NCI-H1436 treated with DMSO at 0.1 percent for 48 hours (cell line): Measurements from ENCODE around the gene ZBTB37.
A peak's percentile ranks its signal among the peaks of the same experiment; 100 is the strongest.
"Not testable (repeated sequence)": the region's sequence is repeated elsewhere in the genome, so short reads cannot be mapped to it uniquely, and the experiment has no call there.

Experiments used
- DNase-seq: peaks from one replicate; lab custom pipeline; 2025; lab: John Stamatoyannopoulos, UW

ZBTB37 gene

DNA sequence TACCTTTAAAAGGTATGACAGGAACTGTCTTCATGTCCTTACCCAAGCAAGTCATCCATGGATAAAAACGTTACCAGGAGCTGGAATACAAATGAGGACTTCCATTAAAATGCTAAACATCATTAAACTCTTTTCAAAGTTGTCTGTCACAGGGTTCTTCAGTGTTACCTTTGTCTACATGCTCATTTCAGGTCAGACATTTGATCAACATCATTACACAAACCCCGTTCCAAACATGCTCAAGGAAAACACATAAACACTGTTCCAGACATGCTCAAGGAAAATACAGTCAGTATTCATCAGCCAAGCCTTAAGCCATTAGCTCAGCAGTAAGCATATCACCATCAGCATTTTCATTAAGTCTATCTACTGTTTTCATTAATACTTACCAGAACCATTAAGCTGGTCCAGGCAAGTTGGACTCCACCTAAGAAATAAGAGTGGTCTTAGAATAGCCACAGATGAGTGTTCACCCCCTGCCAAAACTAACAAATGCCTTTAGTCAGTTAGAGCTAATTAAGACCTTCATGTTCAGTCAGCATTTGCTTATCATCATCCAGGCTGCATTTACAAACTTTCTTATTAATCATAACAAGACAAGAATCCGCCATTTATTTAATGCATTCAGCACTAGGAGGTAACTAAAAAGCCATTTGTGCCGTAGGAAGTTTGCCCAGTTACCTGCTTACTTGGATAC lies 2.6 kb upstream of the ZBTB37 start:
- DNase-seq, result no peak

DNA sequence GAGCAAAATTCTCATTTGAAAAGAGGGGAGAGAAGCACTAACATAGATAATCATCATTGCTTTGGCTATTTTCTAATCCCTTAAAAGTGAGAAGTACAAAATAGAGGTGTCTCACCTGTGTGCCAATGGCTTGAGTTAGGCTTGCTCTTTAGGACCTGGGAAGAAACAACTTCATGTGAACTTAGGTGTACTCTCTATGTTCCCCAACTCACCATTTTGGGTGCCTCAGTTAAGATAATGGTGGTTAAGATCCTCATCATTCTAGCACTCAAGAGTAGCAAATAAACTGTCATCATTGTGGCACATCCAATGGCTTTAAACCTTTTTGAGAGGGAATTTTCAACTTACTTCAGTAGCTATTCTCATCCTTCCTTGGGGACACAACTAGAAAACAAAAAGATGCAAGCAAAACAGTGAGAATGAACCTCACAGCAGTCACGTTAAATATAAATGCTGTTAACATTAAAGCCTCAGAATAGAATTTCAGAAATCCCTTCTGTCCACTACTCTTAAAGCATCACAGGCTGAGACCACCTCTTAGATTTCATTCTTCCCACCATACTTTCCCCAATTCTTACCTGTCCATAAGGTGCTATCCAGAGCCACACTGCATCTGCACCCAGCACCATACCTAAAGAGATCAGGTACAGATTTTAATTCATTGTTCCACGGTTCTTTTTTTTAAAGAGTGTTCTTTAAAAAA lies 1.6 kb upstream of the ZBTB37 start:
- no peak for DNase-seq

DNA sequence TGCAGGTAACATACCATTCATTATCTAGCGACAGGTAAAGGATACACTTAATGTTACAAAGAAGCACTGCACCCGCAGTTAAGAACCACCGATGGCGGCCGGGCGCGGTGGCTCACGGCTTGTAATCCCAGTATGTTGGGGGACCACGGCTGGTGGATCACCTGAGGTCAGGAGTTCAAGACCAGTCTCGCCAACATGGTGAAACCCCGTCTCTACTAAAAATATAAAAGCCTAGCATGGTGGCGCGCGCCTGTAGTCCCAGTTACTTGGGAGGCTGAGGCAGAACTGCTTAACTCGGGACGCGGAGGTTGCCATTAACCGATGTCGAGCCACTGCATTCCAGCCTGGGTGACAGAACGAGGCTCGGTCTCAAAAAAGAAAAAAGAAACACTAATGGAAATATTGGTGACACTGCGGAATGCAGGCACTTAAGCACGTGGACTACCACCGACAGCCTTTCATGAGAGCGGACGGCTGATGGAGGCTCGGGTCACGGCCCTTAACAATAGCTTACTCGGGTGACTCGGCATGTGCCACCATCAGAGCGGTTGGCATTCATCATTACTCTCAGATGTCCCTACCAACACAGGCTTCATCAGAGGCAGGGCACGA lies 933 bp upstream of the ZBTB37 start:
- DNase-seq, result no peak

DNA sequence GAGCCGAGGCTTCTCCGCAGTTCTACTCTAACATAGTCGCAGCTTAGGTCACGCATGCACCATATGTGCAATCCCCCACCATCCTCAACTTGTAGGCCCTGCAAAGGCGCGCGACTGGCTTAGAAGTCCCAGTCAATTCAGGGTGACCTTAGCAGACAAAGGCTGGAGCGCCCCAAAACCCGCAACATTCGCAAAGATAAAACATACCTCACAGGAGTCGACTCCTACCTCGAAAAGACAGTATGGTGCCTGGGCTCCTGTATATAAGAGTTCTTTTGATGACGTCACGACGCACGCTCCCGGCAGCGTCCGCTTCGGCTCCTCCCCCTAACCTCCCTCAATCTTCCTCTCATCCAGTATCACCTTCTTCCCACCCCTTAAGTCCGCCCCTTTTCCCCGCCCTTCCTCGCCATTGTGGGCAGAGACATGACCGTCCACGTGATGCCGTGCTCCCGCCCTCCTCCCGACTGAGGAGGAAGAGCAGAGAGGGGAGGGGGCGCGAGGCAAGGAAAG lies 371 bp upstream of the ZBTB37 start, which contains the start of gene GAS5:
Gene GAS5 (minus strand): TSS at position 237 of the 513 bp plus-strand sequence.
- DNase-seq, result peak; percentile 96

DNA sequence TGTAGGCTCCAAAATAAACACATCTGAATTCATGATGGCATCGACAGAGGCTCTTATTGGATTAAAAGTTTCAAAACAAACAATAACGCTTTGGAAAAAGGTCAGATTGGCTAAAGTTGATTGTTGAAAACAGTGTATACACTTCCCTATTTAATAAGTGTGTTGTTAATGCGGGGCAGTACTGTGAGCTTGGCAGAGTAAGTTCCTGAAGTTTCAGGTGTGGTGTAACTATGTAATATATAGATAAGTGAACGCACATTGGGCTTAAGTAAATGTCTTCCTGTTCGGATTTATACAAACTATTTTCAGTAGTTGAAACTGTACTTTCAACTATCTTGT lies 810 bp downstream of the ZBTB37 start:
- DNase-seq, result no peak

DNA sequence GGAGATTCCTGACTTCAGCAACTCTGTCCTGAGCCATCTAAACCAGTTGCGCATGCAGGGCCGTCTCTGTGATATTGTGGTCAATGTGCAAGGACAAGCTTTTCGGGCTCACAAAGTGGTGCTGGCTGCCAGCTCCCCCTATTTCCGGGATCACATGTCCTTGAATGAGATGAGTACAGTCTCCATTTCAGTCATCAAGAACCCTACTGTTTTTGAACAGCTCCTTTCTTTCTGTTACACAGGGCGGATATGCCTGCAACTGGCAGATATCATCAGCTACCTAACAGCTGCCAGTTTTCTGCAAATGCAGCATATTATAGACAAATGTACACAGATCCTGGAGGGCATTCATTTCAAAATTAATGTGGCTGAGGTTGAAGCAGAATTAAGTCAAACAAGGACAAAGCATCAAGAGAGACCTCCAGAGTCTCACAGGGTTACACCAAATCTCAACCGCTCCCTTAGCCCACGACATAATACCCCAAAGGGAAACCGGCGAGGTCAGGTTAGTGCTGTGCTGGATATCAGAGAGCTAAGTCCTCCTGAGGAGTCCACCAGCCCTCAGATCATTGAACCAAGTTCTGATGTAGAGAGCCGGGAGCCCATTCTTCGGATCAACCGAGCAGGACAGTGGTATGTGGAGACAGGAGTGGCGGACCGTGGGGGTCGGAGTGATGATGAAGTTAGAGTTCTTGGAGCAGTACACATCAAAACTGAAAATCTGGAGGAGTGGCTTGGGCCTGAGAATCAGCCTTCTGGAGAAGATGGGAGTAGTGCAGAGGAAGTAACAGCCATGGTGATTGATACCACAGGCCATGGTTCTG lies 2.3 kb downstream of the ZBTB37 start:
- no peak for DNase-seq

DNA sequence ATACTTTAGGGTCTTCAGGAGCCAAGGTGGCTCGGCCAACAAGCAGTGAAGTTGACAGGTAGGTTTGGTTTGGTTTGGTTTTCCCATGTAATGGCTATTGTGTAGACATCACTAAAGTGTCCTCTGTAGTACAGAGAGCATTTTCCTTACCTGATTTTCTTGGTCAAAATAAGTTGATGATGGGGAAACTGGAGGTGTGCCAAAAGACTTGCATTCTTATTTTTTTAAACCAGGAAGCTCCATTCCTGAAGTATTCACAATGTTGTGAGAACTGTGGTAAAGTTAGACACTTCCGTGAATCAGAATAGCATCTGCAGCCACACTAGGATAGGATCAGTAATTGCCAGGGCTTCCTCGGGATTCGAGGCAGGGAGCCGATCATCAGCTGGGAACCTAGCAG lies 2.9 kb downstream of the ZBTB37 start:
- DNase-seq, result no peak

DNA sequence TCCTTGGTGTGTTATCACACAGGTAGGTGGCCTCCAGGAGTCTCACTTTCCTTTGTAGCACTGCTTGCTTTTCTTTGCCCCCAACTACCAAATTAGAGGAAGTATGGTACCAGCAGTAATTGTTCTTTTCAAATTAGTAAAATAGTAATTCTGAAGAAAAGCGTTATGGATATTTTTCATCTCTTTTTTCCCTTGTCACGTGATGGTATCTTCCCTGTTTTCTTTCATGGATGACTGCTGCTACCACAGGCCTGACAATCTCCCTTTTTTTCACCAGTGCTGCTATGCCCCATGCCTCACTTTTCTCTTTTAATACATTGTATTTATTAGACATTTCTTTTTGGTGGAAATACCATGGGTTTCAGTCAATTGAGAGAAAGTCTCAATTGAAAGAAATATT lies 3.3 kb downstream of the ZBTB37 start:
- no peak for DNase-seq

DNA sequence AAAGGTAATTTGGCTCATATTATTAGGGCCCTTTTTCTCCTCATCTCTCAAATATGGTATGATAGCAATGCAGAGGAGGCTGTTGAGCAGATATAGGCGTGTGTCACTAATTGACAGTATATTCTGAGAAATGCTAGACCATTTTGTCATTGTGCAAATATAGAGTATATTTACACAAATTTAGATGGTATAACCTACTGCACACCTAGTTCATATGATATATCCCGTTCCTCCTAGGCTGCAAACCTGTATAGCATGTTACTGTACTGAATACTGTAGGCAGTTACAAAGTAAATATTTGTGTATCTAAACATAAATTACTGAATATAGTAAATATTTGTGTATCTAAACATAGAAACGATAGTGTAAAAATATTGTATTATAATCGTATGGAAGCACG lies 8.6 kb downstream of the ZBTB37 start:
- no peak for DNase-seq

DNA sequence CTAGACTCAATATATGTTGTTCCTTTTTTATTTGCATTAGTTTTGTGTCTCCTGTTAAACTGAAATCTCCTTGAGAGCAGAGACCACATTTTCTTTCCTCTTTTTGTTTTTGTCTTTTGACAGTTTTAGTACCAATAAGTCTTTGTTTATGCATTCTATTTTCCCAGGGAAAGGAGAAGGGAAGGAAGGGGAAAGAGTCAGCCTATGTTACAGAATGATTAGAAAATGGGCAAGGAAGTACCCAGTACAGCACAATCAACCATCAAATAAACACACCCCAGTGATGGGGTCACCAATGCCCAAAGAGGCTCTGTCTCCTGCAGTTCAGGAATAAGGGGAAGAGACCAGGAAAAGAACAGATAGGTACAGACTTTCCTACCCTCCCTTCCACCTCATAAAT lies 10.1 kb downstream of the ZBTB37 start:
- DNase-seq, result no peak

DNA sequence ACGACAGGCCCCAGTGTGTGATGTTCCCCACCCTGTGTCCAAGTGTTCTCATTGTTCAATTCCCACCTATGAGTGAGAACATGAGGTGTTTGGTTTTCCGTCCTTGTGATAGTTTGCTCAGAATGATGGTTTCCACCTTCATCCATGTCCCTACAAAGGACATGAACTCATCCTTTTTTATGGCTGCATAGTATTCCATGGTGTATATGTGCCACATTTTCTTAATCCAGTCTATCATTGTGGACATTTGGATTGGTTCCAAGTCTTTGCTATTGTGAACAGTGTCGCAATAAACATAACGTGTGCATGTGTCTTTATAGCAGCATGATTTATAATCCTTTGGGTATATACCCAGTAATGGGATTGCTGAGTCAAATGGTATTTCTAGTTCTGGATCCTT lies 12.9 kb downstream of the ZBTB37 start:
- not testable (repeated sequence) for DNase-seq

DNA sequence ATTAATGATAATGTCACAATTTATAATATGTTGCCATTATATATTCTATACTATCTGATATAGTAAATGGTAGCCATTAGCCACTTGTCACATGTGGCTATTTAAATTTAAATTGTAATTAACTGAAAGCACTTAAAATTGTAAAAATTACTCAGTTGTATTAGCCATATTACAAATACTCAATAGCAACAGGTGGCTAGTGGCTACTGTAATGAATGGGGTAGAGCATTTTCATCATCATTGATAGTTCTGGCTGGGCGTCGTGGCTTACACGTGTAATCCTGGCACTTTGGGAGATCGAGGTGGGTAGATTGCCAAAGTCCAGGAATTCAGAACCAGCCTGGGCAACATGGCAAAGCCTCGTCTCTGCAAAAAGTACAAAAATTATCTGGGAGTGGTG lies 16.5 kb downstream of the ZBTB37 start:
- DNase-seq, result no peak

DNA sequence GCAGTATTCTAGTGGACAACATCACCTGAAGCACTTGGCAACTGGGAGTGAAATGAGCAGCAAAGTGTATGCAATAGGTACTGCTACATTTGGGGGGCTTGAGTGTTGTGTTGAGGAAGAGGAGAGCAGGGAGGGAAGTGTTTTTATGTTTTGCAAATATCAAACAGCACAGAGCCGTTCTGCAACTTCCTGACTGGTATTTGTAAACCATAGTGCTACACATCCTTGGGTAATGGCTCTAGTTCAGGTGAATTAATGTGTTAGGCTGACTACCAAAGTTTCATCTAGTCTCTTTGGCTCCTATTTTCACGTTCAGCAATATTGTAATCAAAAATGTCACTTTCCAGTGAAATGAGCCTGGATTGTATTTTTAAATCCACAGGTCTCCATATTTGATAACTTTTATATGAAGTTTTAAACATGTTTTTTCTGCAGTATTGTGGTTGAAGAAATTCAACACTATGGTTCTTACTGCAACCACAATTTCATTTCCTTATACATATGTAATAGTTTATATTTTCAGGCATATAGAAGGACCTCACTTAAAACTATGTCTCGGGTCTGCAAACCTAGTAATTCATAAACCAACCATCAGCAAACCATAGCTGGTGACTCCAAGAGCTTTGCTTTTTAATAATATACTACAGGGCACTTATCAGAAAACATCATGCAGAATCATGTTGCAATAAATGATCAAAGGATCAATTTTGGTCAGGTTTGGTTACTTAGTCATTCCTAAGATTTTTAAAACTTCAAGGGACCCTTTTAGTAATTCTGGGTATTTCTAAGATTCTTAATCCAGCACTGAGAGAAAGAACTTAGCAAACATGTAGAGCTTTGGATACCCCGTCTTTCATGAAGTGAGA lies 18.8 kb downstream of the ZBTB37 start:
- DNase-seq, result no peak

DNA sequence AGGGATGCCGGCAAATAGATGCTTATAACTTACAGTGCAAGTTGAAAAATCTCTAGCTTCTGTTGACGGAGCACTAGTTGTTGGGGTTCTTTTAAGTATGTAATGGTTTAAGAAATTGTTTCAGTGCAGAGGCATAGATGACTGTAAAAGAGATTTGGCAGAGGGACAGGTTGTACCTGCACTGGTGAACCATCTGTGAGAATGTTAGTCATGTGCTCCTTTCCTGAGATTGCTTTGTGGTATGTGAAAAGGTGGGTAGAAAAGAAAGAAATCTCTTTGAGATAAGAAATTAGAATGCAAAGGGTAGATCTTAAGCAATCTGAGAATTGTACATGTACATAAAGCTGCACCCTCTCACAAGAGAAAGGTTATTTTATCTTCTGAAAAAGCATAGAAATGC lies 19.4 kb downstream of the ZBTB37 start:
- no peak for DNase-seq

DNA sequence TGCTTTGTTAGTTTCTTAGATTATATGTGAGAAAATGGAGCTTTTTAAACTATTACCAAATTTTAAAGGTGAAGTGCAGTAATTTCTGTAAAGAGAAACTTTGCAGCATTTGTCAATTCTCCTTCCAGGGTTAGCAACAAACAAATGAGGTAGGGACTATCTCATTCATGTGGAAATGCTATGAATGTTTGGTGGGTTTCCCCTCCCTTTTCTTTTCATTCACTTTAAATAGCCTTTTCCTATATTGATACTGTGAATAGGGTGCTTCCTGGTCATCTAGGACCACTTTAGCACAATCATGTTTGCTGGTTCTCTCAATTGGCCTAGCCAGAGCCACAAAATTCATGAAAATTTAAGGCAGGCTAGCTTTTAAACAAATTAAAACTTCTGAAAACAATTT lies 20.6 kb downstream of the ZBTB37 start:
- no peak for DNase-seq

DNA sequence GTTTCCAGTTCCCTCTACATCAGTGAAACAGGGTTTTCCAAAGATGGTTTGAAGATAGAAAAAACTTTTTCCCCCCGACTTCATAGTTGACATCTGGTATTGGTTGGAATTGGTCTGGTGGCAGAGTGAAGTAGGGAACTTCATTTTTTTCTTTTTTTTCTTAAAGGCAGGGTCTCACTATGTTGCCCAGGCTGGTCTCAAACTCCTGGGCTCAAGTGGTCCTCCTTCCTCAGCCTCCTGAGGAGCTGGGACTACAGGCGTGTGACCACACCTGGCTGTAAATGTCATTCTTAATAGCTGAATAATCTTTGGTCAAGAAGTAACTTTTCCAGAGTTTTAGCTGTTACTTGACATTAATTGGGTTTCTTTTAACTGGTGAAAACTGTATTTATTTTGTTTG lies 21.7 kb downstream of the ZBTB37 start:
- DNase-seq, result no peak

DNA sequence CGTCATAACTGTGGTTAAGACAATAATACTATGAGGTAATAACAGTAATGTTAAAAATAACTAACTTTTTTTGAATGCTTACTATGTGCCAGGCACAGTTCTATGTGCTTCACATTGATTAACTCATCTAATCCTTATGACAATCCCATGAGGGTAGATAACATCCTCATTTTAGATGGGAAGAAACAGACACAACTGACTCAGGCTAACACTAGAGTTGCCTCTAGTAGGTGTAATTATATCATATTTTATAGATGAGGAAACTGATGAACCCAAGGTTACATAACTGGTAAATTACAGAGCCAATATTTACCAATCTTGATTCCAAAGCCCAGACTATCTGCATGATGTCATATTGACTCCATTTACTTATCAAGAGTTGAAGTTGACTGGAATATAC lies 25.4 kb downstream of the ZBTB37 start:
- no peak for DNase-seq

DNA sequence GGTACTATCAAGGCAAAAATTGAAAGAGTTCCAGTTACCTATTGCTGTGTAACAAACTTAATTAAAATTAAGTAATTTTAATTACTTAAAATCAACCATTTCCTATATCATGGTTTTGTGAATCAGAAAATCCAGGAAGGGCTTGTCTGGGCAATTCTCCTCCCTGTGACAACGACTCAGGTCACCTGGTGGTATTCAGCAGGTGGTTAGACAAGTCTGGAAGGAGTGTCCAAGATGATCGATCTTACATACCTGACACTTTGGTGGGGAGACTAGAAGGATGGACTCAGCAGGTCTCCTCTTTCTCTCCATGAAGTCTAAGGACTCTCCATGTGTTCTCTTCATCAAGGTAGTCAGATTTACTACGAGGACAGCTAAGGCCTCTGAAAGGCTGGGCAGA lies 26.0 kb downstream of the ZBTB37 start:
- no peak for DNase-seq

DNA sequence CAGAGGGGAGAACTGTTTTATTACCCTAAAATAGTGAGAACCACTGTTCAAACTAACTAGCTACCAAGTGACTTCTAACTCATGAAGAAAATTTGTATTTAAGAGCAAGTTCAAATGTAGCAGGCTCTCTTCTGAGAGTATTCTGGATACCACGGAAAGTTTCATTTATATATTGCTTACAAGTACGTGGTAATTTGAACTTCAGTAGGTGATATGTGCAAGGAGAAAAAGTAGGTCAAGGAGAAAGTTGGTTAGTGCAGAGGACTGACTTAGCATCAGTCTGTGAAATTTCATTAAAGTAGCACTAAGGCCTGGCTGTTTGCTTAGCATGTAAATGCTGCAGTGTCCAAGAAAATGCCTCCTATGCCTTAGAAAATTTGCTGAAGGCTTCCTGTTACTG lies 32.2 kb downstream of the ZBTB37 start:
- no peak for DNase-seq

DNA sequence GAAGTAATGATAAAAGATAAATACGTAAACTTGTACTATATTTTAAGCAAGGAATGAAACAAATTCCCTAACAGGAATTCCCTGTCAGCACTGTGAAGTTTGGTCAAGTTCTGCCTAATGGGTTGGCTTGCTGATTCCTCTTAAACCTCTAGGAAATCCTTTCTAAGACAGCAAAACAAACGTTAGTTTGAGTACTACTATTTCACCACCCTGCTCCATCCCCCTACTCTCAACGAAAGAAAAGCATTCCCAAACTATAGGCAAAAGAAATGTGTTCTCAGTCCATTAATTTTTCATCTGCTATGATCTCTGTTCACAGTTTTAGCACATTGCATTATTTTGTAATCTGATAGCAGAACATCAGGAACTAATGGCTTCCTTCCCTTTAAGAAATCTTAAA lies 32.8 kb downstream of the ZBTB37 start:
- no peak for DNase-seq

DNA sequence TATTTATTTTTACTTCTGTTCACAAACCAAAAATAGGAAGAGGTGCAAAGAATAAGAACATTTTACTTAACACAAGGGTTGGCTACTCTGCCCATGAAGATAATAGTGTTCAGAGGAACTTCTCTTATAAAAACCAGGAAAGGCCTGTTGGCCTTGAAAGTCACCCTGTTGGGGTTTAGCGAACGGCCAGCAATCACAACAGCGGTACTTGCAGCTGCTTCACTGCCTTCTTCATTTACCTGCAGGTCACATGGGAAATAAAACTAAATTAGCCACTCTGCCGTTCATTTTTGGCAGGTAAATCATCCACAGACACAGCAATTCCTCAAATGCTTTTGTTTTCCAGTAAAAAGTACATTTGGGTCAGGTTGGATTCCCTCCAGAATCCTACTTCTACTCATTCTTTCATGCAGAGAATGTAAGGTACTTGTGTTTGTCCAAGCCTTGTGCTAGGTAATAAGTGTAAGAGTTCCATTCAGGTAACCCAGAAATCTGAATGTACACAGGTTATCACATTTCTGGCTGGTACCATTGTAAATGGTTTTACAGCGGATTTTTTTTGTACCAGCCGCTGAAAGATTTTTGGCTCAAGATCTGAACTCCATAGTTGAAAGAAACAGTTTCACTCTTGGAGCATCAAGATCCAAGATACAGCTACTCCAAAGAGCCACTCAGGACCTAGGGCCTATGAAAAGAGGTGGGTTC lies 35.8 kb downstream of the ZBTB37 start:
- no peak for DNase-seq
